Inferior parietal cortex (tissue), 1 donor: Measurements from ENCODE around the gene SLC66A1.

Experiments used
- DNase-seq: peaks from one replicate; pipeline ENCODE4 v3.0.0-alpha.2; 2016; ENCODE audit errors: extremely low spot score

The SLC66A1 gene

DNA sequence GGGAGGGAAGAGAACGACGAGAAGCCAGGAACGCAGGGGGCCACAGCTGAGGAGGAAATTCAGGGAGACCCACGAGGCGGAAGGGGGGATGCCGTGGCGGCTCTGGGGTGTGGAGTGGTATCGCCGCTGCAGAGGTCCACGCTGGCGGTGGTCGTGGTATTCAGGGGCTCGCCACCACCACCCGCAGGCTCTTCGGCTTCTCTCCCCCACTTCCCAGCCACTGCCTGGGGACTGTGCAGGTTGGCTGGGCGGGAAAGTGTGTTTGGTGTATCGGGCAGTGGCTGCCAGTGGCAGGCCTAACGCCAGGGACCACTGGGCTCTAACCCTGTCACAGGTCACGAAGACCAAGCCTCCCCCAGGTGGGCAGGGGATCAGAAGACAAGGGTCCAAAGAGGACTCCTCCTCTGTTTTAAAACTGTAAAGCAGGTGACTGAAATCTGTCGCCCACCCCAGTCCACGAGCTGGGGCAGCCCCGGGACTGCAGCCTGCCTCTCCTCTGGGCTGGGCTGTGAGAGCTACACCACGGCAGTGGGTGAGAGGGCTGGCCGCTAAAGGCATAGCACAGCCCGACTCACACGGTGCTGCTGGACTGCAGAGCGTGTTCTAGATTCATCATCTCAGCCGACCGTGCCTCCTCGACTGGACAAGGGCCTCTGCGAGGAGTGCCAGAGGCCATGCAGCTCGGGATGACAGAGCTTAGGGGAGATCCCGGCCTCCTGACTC is 30.9 kb downstream of the SLC66A1 start:
- DNase-seq, result no peak

DNA sequence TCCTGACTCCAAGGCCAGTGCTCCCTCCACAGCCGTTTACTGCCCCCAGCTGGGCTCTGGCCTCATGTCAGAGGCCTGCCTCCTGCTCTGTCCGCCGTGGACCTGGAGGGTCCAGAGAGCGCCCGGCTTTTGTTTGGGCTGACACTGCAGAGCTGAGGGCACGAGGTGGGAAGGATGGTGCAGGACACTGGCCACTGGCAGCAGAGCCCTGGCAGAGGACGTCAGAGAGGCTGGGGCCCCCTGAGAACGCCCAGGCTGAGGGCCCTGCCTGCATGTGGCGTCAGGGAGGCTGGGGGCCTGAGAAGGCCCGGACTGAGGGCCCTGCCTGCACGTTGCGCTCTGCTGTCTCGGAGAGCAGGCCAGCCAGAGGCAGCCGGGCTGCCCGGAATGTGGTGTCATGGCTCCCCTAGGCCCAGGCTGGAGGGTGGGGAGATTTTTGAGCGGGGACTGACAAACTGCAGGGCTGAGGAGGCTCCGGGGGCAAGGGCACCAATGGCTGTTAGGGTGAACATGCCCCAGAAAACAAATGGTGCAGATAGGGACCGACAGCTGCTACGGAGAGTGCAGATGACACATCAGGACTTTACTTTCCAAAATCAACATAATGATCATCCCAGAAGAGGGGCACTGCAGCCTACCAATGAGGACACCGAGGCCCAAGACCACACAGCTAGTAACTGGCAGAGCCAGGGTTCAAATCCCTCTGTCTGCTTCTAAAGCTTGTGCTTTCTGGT is 31.7 kb downstream of the SLC66A1 start:
- DNase-seq, result no peak

DNA sequence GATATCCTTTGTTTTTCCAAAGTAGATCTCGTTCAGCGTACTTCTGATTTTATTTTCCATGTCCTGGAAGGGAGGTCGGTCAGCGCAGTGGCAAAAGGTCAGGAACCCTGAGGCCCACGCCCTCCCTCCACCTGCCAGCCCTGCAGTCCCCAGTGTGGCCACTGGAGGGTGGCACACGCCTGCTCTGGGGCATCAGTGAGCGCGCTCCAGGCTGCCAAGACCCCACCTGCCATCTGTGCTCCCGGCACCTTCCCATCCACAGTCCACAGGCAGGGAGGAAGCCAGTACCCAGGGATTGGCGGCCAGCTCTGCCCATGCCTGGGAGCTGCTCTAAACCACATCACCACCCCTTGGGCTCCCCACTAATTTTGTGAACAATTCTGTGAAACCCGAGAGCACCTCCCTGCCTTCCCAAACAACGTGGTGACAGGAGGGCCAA is 32.3 kb downstream of the SLC66A1 start:
- no peak for DNase-seq

- DNase-seq, result no peak
Observed at GRCh38 chr1:19344831-19345230, 32.7 kb downstream of the SLC66A1 start.

DNA sequence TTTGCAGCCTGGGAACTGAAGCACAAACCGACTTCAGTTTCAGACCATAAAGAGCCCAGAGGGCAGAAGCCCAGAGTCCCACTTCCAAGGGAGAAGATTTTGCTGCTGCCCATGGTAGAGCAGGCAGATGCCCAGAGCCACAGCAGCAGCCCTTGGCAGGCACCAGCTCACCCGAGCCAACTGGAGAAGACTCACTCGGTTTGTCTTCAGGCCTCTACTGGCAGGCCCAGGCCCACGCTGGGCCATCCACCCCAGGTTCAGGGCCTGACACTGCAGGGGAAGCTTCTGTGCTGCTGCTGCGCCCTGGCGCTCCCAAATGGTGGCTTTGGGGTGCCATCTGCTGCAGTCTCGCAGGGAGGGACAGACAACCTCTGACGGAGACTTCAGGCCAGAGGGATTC is 33.3 kb downstream of the SLC66A1 start:
- no peak for DNase-seq

GRCh38 chr1:19346026-19346425 is 33.9 kb downstream of the SLC66A1 start:
- DNase-seq, result no peak

DNA sequence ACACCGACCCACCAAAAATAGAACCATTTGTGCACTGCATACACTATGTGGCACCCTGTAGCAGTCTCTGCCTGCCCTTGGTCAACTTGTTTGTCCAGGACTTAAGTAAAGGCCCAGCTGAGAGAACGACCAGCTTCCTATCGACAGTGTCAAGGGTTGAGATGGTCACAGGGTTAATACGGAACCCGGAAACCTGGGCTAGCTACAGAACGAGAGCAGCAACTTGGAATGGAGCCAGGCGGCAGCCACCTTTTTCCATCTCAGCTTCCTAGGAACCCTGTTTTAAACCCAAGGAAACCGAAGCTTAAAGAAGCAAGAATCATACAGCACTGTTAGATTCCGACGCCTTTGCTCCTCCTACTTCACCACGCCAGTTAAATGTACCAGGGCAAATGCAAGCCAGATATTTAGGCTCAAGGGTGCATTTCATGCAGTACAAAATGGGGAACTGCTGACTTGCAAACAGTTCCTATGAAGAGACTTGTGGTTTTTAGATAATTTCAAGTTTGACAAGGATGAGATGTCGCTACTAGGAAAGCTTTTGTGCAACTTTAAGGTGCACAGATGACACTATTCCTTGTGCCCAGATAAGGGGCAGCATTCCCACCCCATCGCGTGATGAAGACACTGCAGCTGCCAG is 35.5 kb downstream of the SLC66A1 start:
- DNase-seq, result no peak

- no peak for DNase-seq
Observed at GRCh38 chr1:19348441-19349198, 36.5 kb downstream of the SLC66A1 start.

GRCh38 chr1:19349999-19350398 is 37.9 kb downstream of the SLC66A1 start:
- no peak for DNase-seq

GRCh38 chr1:19350566-19350965 is 38.4 kb downstream of the SLC66A1 start:
- no peak for DNase-seq

DNA sequence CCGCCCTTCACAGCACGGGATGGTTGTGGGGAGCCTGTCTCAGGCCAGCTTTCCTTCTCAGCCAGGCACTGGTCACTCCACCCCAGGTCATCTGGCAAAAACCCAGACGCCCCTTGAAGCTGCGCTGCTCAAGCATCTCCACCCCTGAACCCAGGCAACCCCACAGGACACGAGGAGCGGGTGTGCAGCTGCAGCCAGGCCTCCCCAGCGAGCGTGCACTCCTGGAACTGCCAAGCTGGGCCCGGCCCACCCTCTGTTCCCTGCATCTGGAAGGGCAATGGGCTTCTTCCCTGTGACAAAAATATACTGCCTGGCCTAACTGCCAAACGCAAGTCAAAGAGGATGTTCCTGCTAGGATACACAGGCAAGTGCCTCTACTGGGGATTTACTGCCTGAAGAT is 39.7 kb downstream of the SLC66A1 start:
- DNase-seq, result no peak

DNA sequence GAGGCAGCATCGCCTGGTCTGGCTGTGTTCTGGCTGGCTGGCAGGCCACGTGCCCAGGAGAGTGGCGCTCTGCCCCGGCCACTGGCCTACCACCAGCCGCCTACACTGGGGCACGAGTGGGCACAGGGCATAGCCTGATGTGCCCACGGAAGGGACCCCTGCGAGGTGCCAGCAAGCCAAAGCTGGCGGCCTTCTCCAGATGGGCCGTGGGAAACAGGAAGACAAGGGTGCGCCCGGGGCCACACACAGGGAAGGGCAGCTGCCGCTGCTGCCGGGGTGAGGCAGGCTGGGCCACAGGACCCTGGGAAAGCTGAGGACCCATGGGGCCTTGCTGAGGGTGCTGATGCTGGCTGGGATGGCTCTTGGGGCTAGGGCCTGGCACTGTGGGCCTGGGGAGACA is 40.7 kb downstream of the SLC66A1 start:
- DNase-seq, result no peak

DNA sequence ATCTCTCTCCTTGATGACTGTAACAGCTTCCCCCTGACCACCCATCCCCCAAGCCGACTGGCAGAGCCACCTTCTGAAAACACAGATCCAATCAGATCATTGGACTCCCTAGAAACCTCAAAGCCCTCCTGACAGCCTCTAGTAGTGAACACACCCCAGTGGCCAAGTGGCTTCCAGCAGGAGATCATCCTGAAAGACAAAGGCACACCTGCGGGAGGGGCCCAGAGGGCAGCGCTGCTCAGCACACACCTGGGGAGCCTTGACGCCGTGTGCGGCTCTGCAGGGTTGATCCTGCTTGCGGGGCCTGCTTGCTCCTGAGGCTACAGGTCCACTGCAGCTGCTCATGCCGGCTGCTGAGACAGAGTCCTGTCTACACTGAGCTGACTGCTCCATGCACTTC is 41.5 kb downstream of the SLC66A1 start:
- no peak for DNase-seq

DNA sequence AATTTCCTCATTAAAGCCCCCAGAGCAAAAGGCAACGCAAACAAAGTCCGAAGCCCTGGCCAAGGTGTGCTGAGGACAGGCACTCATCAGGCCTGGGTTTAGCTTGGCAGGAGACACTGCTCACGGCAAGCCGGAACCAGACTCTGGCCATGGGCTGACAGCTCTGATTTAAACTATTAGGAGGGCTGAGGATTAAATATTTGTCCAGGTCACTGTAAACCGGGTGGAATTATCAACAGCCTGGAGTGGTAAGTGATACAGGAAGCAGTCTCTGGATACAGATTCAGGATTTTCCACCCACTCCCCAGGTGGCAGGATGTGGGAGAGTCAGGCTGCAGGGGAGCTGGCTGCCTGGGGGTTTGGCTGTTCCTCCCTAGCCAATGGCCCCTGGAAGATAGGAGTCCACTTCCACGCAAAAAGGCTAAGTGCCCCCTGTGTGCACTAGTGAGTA is 42.4 kb downstream of the SLC66A1 start:
- no peak for DNase-seq

- no peak for DNase-seq
Observed at GRCh38 chr1:19356266-19356665, 44.1 kb downstream of the SLC66A1 start.

DNA sequence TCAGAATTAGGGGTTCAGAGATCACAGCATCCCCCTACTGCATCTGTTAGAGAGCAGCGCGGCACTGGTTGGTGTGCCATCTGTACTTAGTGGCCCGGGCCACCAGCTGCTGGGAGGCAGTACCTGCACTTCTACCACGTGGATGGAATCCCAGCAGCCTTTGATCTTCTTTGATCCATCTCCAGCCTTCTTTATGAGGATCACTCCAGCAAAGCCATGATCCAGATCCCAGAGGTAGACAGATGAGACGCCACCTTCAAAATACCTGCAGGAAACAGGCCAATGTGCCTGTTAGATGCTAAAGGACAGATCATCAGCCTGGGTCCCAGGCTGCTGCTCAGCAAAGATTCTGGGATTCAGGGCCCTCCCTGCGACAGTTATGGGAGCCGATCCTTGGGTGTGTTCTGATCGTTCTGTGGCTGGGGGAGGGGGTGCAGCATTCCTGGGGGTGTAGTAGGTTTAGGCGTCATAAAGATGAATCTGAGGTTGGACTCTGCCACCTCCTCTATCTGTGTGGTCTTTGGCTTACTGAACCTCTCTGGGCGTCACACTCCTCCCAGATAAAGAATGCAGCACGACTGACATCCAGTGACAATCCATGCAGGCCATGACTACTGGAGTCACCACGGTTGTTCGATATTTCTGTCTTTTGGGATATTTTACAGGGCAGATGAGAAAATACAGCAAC is 45.3 kb downstream of the SLC66A1 start:
- no peak for DNase-seq

DNA sequence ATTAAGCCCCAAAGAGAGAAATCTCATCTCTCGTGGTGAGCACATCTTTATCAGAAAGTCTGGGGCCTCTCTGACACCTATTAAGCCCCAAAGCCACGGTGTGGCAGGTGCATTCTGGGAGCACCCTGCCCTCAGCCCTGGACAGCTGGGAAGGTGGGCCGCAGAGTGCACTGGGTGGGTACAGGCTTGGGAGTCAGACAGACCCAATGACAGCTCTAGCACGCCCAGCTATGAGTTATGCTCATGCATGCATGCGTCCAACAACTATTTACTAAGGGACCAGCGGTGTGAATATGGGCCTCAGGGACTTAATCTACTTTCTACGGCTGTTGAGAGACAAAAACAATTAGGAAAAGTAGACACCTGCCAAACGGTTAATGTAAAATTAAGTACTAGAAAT is 46.6 kb downstream of the SLC66A1 start:
- no peak for DNase-seq

- no peak for DNase-seq
Observed at GRCh38 chr1:19359357-19359756, 47.2 kb downstream of the SLC66A1 start.

DNA sequence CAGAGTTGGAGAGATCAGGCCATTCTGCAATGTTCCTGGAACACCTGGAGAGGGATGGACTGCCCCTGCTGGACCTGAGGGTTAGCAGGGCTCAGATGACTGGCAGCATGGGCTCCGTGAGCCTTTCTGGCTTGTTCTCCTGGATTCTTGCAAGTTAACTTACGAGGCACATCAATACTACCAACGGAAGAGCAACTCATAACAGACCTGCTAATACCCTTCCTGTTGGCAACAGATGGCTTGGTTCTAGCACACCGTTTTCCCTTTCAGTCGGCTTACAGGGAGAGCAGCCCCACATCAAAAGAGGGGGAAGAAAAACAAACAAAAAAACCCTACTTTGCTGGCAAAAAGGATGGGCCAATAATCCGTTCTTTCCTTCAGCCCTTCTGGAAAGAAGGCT is 47.9 kb downstream of the SLC66A1 start:
- DNase-seq, result no peak

DNA sequence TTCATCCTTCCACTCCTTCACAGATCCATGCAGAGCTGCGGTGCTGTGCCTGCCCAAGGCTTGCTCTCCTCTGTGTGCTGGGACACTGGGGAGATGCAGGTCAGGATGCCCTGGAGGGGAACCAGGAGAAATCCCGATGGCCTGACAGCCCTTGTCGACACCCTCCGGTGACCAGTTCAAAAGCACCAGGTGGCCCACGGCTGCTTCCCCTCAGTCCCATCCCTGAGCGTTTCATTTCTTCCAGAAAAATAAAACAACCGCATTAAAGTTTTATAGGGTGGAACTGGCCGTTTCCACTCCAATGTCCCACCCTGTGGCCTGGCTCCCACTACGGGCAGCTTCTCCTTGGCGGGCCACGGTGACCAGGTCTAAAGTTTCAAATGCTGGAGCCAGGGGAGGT is 48.3 kb downstream of the SLC66A1 start:
- DNase-seq, result no peak

GRCh38 chr1:19360843-19361610 is 48.9 kb downstream of the SLC66A1 start:
- no peak for DNase-seq
